ENCODE measurements around the gene NR2C2. TPM values are rescaled to one million over a fixed set of nuclear protein-coding genes. Genes with fewer than 3 reads are reported as not detected.

NR2C2 gene
- total and polyA plus RNA-seq, 9 of the 15 experiments (the other 6 are each of a cell fraction or from before 2014, with no cell fraction given): 6.1 to 33.0 (median 14.6) TPM

- TF ChIP-seq, protein P1, sequence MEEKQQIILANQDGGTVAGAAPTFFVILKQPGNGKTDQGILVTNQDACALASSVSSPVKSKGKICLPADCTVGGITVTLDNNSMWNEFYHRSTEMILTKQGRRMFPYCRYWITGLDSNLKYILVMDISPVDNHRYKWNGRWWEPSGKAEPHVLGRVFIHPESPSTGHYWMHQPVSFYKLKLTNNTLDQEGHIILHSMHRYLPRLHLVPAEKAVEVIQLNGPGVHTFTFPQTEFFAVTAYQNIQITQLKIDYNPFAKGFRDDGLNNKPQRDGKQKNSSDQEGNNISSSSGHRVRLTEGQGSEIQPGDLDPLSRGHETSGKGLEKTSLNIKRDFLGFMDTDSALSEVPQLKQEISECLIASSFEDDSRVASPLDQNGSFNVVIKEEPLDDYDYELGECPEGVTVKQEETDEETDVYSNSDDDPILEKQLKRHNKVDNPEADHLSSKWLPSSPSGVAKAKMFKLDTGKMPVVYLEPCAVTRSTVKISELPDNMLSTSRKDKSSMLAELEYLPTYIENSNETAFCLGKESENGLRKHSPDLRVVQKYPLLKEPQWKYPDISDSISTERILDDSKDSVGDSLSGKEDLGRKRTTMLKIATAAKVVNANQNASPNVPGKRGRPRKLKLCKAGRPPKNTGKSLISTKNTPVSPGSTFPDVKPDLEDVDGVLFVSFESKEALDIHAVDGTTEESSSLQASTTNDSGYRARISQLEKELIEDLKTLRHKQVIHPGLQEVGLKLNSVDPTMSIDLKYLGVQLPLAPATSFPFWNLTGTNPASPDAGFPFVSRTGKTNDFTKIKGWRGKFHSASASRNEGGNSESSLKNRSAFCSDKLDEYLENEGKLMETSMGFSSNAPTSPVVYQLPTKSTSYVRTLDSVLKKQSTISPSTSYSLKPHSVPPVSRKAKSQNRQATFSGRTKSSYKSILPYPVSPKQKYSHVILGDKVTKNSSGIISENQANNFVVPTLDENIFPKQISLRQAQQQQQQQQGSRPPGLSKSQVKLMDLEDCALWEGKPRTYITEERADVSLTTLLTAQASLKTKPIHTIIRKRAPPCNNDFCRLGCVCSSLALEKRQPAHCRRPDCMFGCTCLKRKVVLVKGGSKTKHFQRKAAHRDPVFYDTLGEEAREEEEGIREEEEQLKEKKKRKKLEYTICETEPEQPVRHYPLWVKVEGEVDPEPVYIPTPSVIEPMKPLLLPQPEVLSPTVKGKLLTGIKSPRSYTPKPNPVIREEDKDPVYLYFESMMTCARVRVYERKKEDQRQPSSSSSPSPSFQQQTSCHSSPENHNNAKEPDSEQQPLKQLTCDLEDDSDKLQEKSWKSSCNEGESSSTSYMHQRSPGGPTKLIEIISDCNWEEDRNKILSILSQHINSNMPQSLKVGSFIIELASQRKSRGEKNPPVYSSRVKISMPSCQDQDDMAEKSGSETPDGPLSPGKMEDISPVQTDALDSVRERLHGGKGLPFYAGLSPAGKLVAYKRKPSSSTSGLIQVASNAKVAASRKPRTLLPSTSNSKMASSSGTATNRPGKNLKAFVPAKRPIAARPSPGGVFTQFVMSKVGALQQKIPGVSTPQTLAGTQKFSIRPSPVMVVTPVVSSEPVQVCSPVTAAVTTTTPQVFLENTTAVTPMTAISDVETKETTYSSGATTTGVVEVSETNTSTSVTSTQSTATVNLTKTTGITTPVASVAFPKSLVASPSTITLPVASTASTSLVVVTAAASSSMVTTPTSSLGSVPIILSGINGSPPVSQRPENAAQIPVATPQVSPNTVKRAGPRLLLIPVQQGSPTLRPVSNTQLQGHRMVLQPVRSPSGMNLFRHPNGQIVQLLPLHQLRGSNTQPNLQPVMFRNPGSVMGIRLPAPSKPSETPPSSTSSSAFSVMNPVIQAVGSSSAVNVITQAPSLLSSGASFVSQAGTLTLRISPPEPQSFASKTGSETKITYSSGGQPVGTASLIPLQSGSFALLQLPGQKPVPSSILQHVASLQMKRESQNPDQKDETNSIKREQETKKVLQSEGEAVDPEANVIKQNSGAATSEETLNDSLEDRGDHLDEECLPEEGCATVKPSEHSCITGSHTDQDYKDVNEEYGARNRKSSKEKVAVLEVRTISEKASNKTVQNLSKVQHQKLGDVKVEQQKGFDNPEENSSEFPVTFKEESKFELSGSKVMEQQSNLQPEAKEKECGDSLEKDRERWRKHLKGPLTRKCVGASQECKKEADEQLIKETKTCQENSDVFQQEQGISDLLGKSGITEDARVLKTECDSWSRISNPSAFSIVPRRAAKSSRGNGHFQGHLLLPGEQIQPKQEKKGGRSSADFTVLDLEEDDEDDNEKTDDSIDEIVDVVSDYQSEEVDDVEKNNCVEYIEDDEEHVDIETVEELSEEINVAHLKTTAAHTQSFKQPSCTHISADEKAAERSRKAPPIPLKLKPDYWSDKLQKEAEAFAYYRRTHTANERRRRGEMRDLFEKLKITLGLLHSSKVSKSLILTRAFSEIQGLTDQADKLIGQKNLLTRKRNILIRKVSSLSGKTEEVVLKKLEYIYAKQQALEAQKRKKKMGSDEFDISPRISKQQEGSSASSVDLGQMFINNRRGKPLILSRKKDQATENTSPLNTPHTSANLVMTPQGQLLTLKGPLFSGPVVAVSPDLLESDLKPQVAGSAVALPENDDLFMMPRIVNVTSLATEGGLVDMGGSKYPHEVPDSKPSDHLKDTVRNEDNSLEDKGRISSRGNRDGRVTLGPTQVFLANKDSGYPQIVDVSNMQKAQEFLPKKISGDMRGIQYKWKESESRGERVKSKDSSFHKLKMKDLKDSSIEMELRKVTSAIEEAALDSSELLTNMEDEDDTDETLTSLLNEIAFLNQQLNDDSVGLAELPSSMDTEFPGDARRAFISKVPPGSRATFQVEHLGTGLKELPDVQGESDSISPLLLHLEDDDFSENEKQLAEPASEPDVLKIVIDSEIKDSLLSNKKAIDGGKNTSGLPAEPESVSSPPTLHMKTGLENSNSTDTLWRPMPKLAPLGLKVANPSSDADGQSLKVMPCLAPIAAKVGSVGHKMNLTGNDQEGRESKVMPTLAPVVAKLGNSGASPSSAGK (IDR thresholded peaks at IDR 0.05): no peak
- TF ChIP-seq NFE2L1 (tag; IDR thresholded peaks at IDR 0.05; ENCODE audit: borderline replicate concordance, low read depth) (no peak), U2AF2 (optimal IDR thresholded peaks at IDR 0.05; ENCODE audit: low read depth, low read length) (no peak), IRF9 (tag; IDR thresholded peaks at IDR 0.05) (no peak), NFATC3 (IDR thresholded peaks at IDR 0.05) (no peak), ZNF766 (CRISPR knock-in tag; conservative IDR thresholded peaks at IDR 0.05) (no peak), ZNF3 (CRISPR knock-in tag; IDR thresholded peaks at IDR 0.05) (no peak), ZNF274 (IDR thresholded peaks at IDR 0.05; ENCODE audit: borderline replicate concordance, low read depth, low read length) (no peak), ZNF668 (CRISPR knock-in tag; IDR thresholded peaks at IDR 0.05) (no peak), NR2C2 (CRISPR knock-in tag; IDR thresholded peaks at IDR 0.05) (no peak), NR2C2 (tag; IDR thresholded peaks at IDR 0.05) (no peak), ZNF217 (CRISPR knock-in tag; IDR thresholded peaks at IDR 0.05) (no peak)
- TF ChIP-seq, protein P2, sequence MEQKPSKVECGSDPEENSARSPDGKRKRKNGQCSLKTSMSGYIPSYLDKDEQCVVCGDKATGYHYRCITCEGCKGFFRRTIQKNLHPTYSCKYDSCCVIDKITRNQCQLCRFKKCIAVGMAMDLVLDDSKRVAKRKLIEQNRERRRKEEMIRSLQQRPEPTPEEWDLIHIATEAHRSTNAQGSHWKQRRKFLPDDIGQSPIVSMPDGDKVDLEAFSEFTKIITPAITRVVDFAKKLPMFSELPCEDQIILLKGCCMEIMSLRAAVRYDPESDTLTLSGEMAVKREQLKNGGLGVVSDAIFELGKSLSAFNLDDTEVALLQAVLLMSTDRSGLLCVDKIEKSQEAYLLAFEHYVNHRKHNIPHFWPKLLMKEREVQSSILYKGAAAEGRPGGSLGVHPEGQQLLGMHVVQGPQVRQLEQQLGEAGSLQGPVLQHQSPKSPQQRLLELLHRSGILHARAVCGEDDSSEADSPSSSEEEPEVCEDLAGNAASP (IDR thresholded peaks at IDR 0.05): no peak
- TF ChIP-seq, protein P3, sequence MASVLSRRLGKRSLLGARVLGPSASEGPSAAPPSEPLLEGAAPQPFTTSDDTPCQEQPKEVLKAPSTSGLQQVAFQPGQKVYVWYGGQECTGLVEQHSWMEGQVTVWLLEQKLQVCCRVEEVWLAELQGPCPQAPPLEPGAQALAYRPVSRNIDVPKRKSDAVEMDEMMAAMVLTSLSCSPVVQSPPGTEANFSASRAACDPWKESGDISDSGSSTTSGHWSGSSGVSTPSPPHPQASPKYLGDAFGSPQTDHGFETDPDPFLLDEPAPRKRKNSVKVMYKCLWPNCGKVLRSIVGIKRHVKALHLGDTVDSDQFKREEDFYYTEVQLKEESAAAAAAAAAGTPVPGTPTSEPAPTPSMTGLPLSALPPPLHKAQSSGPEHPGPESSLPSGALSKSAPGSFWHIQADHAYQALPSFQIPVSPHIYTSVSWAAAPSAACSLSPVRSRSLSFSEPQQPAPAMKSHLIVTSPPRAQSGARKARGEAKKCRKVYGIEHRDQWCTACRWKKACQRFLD (CRISPR knock-in tag; IDR thresholded peaks at IDR 0.05): no peak
These were observed 61.8 kb downstream of the NR2C2 start (continued) for GRCh38 chr3:15009167-15009566.
